DND-41 (cell line): ENCODE data around the gene SETDB1.

Experiments
- ATAC-seq: fragments of 200-7000 bp; cut with Tn5 transposase; 3 replicates; pipeline ENCODE4 v1.9.1; 2021; ENCODE audit warnings: low read depth; ENCODE audit not compliant: insufficient read depth
- DNase-seq: peaks from one replicate; pipeline ENCODE4 v3.0.0-alpha.2; 2020
- H2AFZ ChIP-seq: 2 replicates; pipeline ENCODE4 v1.6.0; 2012; ENCODE audit warnings: low read depth, low read length
- H3K27ac ChIP-seq: 2 replicates; pipeline ENCODE4 v1.5.1; 2012; ENCODE audit warnings: low read length, inconsistent platforms
- H3K27me3 ChIP-seq: fragments of 200-600 bp; sonication (generic); 2 replicates; pipeline ENCODE4 v1.6.0; 2012; ENCODE audit warnings: low read length, mild to moderate bottlenecking, inconsistent platforms; ENCODE audit not compliant: insufficient read depth, poor library complexity
- H3K36me3 ChIP-seq: 2 replicates; pipeline ENCODE4 v1.5.1; 2012; ENCODE audit warnings: low read length, inconsistent platforms; ENCODE audit not compliant: insufficient read depth
- H3K4me1 ChIP-seq: 2 replicates; pipeline ENCODE4 v1.5.1; 2012; ENCODE audit warnings: mild to moderate bottlenecking, low read length; ENCODE audit not compliant: insufficient read depth
- H3K4me2 ChIP-seq: 2 replicates; pipeline ENCODE4 v1.6.0; 2012; ENCODE audit warnings: mild to moderate bottlenecking, moderate library complexity, low read length, inconsistent platforms; ENCODE audit not compliant: insufficient read depth
- H3K4me3 ChIP-seq, 2 experiments: fragments of 200-600 bp in 1 of 2; shearing (Covaris generic) in 1 of 2; 2 replicates each; pipeline ENCODE4 v1.5.1; 2012 to 2016; ENCODE audit warnings: inconsistent platforms in 2 of 2, low read length in 2 of 2, mild to moderate bottlenecking in 2 of 2, low read depth in 1 of 2, moderate library complexity in 1 of 2
- H3K79me2 ChIP-seq: 2 replicates; pipeline ENCODE4 v1.6.0; 2012; ENCODE audit warnings: low read length, inconsistent platforms; ENCODE audit not compliant: insufficient read depth
- H3K9ac ChIP-seq: 2 replicates; pipeline ENCODE4 v1.6.0; 2012; ENCODE audit warnings: low read depth, mild to moderate bottlenecking, inconsistent platforms, low read length, moderate library complexity
- H3K9me3 ChIP-seq: 2 replicates; pipeline ENCODE4 v1.5.1; 2012; ENCODE audit warnings: low read length, moderate library complexity, mild to moderate bottlenecking, inconsistent platforms; ENCODE audit not compliant: insufficient read depth, severe bottlenecking
- H4K20me1 ChIP-seq: 2 replicates; pipeline ENCODE4 v1.6.0; 2012; ENCODE audit warnings: low read length; ENCODE audit not compliant: insufficient read depth
- CTCF ChIP-seq: IDR thresholded peaks from 2 replicates; pipeline ENCODE4 v1.5.1; 2012; ENCODE audit warnings: borderline replicate concordance, low read length, moderate library complexity, mild to moderate bottlenecking; ENCODE audit not compliant: poor library complexity, severe bottlenecking; ENCODE audit errors: extremely low read depth
- EZH2 ChIP-seq: IDR thresholded peaks from 3 replicates; pipeline ENCODE4 v1.6.1; 2012; ENCODE audit warnings: borderline replicate concordance, low read depth, mild to moderate bottlenecking, moderate library complexity, low read length, inconsistent platforms; ENCODE audit not compliant: severe bottlenecking

SETDB1 gene

GRCh38 chr1:150965605-150966004 is 39.4 kb downstream of the SETDB1 start:
- peaks cover 88% of the 10 kb centered on the region for H3K36me3 ChIP-seq
- DNase-seq: no peak

GRCh38 chr1:150966011-150966410 is 39.8 kb downstream of the SETDB1 start:
- peaks cover 27% of the 10 kb centered on the region for H4K20me1 ChIP-seq
- ATAC-seq (no peak), DNase-seq (no peak)
- no peaks in the 10 kb centered on the region for H3K27me3 ChIP-seq
- H3K79me2 ChIP-seq: peaks cover 29% of the 10 kb centered on the region
- H2AFZ ChIP-seq: no peak overlapping the region
- no peak overlapping the region for H3K27ac ChIP-seq
- H3K4me1 ChIP-seq: peaks cover 8% of the 10 kb centered on the region; the same call in 1 of the 2 replicates
- H3K4me3 ChIP-seq: no peak overlapping the region
- H3K4me2 ChIP-seq: no peak overlapping the region
- TF ChIP-seq CTCF (no peak), EZH2 (no peak)
- no peak overlapping the region for H3K9ac ChIP-seq
- H3K9me3 ChIP-seq: no peaks in the 10 kb centered on the region
- peaks cover 88% of the 10 kb centered on the region for H3K36me3 ChIP-seq

More at GRCh38 chr1:150965605-150966004, 39.4 kb downstream of the SETDB1 start:
- peaks cover 23% of the 10 kb centered on the region for H4K20me1 ChIP-seq
- H2AFZ ChIP-seq: no peak overlapping the region
- no peak overlapping the region for H3K27ac ChIP-seq
- H3K4me3 ChIP-seq: no peak overlapping the region
- no peak overlapping the region for H3K9ac ChIP-seq
- peaks cover 4% of the 10 kb centered on the region; the same call in 1 of the 2 replicates for H3K4me1 ChIP-seq
- no peak overlapping the region for H3K4me2 ChIP-seq
- ATAC-seq: no peak
- peaks cover 25% of the 10 kb centered on the region for H3K79me2 ChIP-seq
- no peaks in the 10 kb centered on the region for H3K27me3 ChIP-seq
- no peaks in the 10 kb centered on the region for H3K9me3 ChIP-seq
- TF ChIP-seq EZH2: no peak
- no peak for TF ChIP-seq CTCF

GRCh38 chr1:150967936-150968335 is 41.8 kb downstream of the SETDB1 start:
- no peak for DNase-seq
- peaks cover 27% of the 10 kb centered on the region for H3K4me1 ChIP-seq
- peaks cover 47% of the 10 kb centered on the region for H4K20me1 ChIP-seq
- H2AFZ ChIP-seq: no peak overlapping the region
- no peaks in the 10 kb centered on the region for H3K27me3 ChIP-seq
- H3K9me3 ChIP-seq: no peaks in the 10 kb centered on the region
- no peak overlapping the region for H3K4me3 ChIP-seq
- peaks cover 81% of the 10 kb centered on the region for H3K36me3 ChIP-seq
- TF ChIP-seq CTCF (no peak), EZH2 (no peak)
- no peak overlapping the region for H3K4me2 ChIP-seq
- H3K79me2 ChIP-seq: peaks cover 48% of the 10 kb centered on the region
- no peak for ATAC-seq
- no peak overlapping the region for H3K27ac ChIP-seq
- no peak overlapping the region for H3K9ac ChIP-seq

- TF ChIP-seq EZH2 (no peak), CTCF (no peak)
- H2AFZ ChIP-seq: no peak overlapping the region
- DNase-seq (no peak), ATAC-seq (no peak)
- peaks cover 32% of the 10 kb centered on the region for H3K4me1 ChIP-seq
- H3K27ac ChIP-seq: no peak overlapping the region
- H3K4me2 ChIP-seq: no peak overlapping the region
- H3K79me2 ChIP-seq: peaks cover 54% of the 10 kb centered on the region
- peaks cover 76% of the 10 kb centered on the region for H3K36me3 ChIP-seq
- H3K4me3 ChIP-seq: no peak overlapping the region
- H4K20me1 ChIP-seq: peaks cover 52% of the 10 kb centered on the region
- no peaks in the 10 kb centered on the region for H3K27me3 ChIP-seq
- no peaks in the 10 kb centered on the region for H3K9me3 ChIP-seq
- H3K9ac ChIP-seq: no peak overlapping the region
Measured at GRCh38 chr1:150968491-150968890, 42.3 kb downstream of the SETDB1 start.
